Activated CD4-positive, alpha-beta T cell treated with anti-CD3 and anti-CD28 coated beads, Interleukin-2, amount 10 ng/mL, durations not matched to agents 24 days and 14 days (primary cell): Measurements from ENCODE around the gene ADH7. TPM values are rescaled to one million over a fixed set of nuclear protein-coding genes. Genes with fewer than 3 reads are reported as not detected.
A peak's percentile ranks its signal among the peaks of the same experiment; 100 is the strongest.

Source experiments
- DNase-seq: peaks from one replicate; pipeline ENCODE4 v3.0.0; 2022
- H3K27ac Mint-ChIP-seq: one replicate; pipeline ENCODE4 v1.8.0; 2022; ENCODE audit warnings: mild to moderate bottlenecking, mixed read lengths
- H3K27me3 Mint-ChIP-seq: one replicate; pipeline ENCODE4 v1.8.0; 2022; ENCODE audit warnings: mixed read lengths
- H3K36me3 Mint-ChIP-seq: one replicate; pipeline ENCODE4 v1.8.0; 2022; ENCODE audit warnings: low read depth, mild to moderate bottlenecking, mixed read lengths
- H3K4me1 Mint-ChIP-seq: one replicate; pipeline ENCODE4 v1.8.0; 2021; ENCODE audit warnings: mixed read lengths
- H3K4me3 Mint-ChIP-seq: one replicate; pipeline ENCODE4 v1.8.0; 2022; ENCODE audit warnings: mild to moderate bottlenecking, moderate library complexity, mixed read lengths
- H3K9me3 Mint-ChIP-seq: one replicate; pipeline ENCODE4 v1.8.0; 2021; ENCODE audit warnings: mixed read lengths
- intact Hi-C: fragments of 100-400 bp; cut with micrococcal nuclease; formaldehyde crosslinking; loops from one replicate; pipeline ENCODE4 v1.15.1; 2023
- total RNA-seq: library from RNA; stranded (reverse); gene quantifications from 2 replicates; pipeline ENCODE4 v1.2.3, GENCODE V29; 2022

Gene ADH7
- total RNA-seq, result not detected in 2 replicates

DNA sequence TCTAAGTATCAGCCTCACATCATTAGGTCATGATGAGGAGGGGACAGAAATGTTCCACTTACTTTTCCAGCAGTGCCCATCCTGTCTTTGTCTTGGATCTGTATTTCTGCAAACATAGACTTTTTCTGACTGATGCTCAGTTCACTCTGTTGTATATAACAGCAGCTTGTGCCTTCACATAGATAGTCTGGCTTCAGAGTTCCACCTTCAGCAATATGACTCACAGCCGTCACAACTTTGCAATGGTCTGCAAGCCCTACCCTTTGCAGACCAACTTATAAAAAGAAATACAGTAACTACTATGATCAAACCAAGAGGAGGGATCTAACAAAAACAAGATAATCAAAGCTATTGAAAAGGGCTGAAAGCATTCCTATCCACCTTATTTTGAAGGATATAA is at the start of gene ADH7:
ADH7 (minus strand) TSS at position 189 of the 400 bp plus-strand sequence; CDS start at position 80, 109 bp downstream.
- Mint-ChIP-seq H3K27ac (no peak within 1 kb of the TSS), H3K27me3 (peaks cover 3% of the 10 kb centered on the region), H3K4me1 (no peaks in the 10 kb centered on the region), H3K36me3 (no peaks in the 10 kb centered on the region), H3K4me3 (no peak within 1 kb of the TSS), H3K9me3 (no peaks in the 10 kb centered on the region)
- intact Hi-C loops, result no loop called here
- no peak for DNase-seq

DNA sequence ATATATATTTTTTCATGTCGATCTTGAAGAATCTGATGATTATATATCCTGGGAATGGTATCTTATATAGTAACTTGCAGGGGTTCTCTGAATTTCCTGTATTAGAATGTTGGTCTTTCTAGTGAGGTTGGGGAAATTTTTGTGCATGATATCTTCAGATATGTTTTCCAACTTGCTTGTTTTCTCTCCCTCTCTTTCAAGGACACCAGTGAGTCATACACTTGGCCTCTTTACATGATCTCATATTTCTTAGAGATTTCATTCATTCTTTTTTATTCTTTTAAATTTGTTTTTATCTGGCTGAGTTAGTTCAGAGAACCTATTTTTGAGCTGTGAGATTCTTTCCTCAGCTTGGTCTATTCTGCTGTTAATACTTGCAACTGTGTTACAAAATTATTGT is 48.5 kb upstream of the ADH7 start:
- Mint-ChIP-seq H3K4me3 (no peak overlapping the region), H3K36me3 (no peaks in the 10 kb centered on the region), H3K4me1 (no peaks in the 10 kb centered on the region), H3K9me3 (peaks cover 27% of the 10 kb centered on the region), H3K27me3 (peaks cover 5% of the 10 kb centered on the region), H3K27ac (no peak overlapping the region)
- intact Hi-C loops, result no loop called here
- DNase-seq, result no peak

GRCh38 chr4:99473131-99473530 is 38.0 kb upstream of the ADH7 start:
- DNase-seq, result no peak
- Mint-ChIP-seq H3K27me3 (peaks cover 8% of the 10 kb centered on the region), H3K27ac (no peak overlapping the region), H3K9me3 (no peaks in the 10 kb centered on the region), H3K4me1 (no peaks in the 10 kb centered on the region), H3K36me3 (no peaks in the 10 kb centered on the region), H3K4me3 (no peak overlapping the region)
- intact Hi-C loops, result no loop called here

GRCh38 chr4:99471896-99472295 is 36.8 kb upstream of the ADH7 start:
- Mint-ChIP-seq H3K27me3 (peaks cover 14% of the 10 kb centered on the region), H3K4me1 (no peaks in the 10 kb centered on the region), H3K4me3 (no peak overlapping the region), H3K27ac (no peak overlapping the region), H3K36me3 (no peaks in the 10 kb centered on the region), H3K9me3 (no peaks in the 10 kb centered on the region)
- no peak for DNase-seq
- intact Hi-C loops, result no loop called here

GRCh38 chr4:99471349-99471748 is 36.2 kb upstream of the ADH7 start:
- Mint-ChIP-seq H3K4me1 (no peaks in the 10 kb centered on the region), H3K9me3 (no peaks in the 10 kb centered on the region), H3K36me3 (no peaks in the 10 kb centered on the region), H3K27ac (no peak overlapping the region), H3K4me3 (no peak overlapping the region), H3K27me3 (peaks cover 14% of the 10 kb centered on the region)
- DNase-seq, result no peak
- intact Hi-C loops, result no loop called here

DNA sequence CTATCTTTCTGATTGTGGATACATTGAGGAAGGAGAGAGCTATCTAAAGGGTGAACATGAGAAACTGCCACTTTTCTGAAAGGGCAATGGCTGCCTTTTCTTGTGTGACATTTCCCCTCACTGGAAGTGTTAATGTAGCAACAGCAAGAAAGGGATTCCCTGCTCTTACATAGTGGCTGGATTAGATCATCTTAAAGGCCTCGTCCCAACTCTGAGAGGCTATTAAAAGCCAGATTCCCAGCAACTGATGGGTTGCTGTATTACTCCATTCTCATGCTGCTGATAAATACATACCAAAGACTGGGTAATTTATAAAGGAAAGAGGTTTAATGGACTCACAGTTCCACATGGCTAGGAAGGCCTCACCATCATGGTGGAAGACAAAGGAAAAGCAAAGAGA is 33.7 kb upstream of the ADH7 start:
- no peak overlapping the region for H3K27ac Mint-ChIP-seq

GRCh38 chr4:99467887-99468286 is 32.7 kb upstream of the ADH7 start:
- DNase-seq, result no peak
- no peak overlapping the region for H3K4me3 Mint-ChIP-seq
- intact Hi-C loops, result loop anchor here (10.0 kb wide), 1 partner anchor 337 kb away; no protein-coding TSS in a partner anchor
- no peak overlapping the region for H3K27ac Mint-ChIP-seq
- H3K9me3 Mint-ChIP-seq, result no peaks in the 10 kb centered on the region
- H3K36me3 Mint-ChIP-seq, result no peaks in the 10 kb centered on the region
- no peaks in the 10 kb centered on the region for H3K4me1 Mint-ChIP-seq
- H3K27me3 Mint-ChIP-seq, result peaks cover 17% of the 10 kb centered on the region

More for the DNA sequence above, 33.7 kb upstream of the ADH7 start:
- intact Hi-C loops, result loop anchor here (10.0 kb wide), 1 partner anchor 336 kb away; no protein-coding TSS in a partner anchor
- H3K4me1 Mint-ChIP-seq, result no peaks in the 10 kb centered on the region
- peaks cover 14% of the 10 kb centered on the region for H3K27me3 Mint-ChIP-seq
- no peak overlapping the region for H3K4me3 Mint-ChIP-seq
- no peak for DNase-seq
- H3K9me3 Mint-ChIP-seq, result no peaks in the 10 kb centered on the region
- no peaks in the 10 kb centered on the region for H3K36me3 Mint-ChIP-seq

DNA sequence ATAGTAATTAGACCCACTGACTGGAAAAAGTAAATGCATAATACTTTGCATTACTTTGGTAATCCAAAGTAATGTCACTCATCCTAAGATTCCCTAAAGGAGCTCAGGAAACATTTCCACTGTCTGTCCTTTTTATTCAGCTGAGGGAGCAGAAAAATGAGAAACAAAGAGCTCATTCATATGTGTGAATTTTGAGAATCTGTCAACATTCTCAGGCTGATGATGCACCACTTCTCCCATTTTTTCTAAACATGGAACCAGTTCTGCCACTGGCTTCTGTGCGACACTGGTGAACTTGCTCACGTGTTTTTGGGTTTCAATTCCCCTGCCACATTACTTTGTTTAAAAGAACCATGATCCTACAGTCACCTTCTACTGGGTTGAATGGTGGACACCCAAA is 28.4 kb upstream of the ADH7 start:
- Mint-ChIP-seq H3K4me3 (no peak overlapping the region), H3K27me3 (peaks cover 23% of the 10 kb centered on the region), H3K9me3 (no peaks in the 10 kb centered on the region), H3K36me3 (no peaks in the 10 kb centered on the region), H3K27ac (no peak overlapping the region), H3K4me1 (no peaks in the 10 kb centered on the region)
- DNase-seq, result no peak
- intact Hi-C loops, result loop anchor here (1.0 to 10.0 kb wide), 3 partner anchors 341 to 466 kb away; partner anchors contain the start of gene METAP1

DNA sequence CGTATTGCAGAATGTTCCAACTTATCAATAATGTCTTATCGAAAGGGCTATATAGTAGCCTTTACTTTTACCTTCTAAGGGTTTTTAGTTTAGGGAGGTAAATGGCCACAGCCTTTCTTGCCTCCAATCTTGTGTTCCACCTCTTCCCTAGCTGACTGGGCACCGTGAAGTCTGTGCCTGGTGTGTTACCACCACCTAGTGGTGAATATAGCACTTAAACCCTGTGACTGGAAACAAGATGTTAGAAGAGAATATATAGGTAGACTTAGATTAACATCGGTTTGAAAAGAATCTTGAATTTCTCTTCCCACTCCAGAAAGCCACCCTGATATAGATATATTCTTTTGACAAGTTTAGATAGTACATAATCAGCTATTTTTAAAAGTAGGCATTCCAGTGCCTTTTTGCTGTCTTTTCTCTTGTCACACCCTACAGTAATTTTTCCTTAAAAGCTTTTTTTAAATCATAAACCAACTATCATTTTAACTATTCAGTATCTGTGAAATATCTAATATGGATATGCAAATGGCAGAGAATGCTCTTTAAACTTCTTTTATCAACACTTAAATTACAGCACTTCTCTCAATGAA is 27.8 kb upstream of the ADH7 start:
- peak; percentile 82 for DNase-seq
- Mint-ChIP-seq H3K4me1 (no peaks in the 10 kb centered on the region), H3K36me3 (no peaks in the 10 kb centered on the region), H3K27me3 (peaks cover 22% of the 10 kb centered on the region), H3K9me3 (no peaks in the 10 kb centered on the region), H3K4me3 (no peak overlapping the region), H3K27ac (no peak overlapping the region)
- intact Hi-C loops, result loop anchor here (1.0 to 10.0 kb wide), 3 partner anchors 342 to 466 kb away; partner anchors contain the start of gene METAP1

- peaks cover 21% of the 10 kb centered on the region for H3K27me3 Mint-ChIP-seq
- intact Hi-C loops, result loop anchor here (5.0 to 10.0 kb wide), 2 partner anchors 343 to 465 kb away; partner anchors contain the start of gene METAP1
- DNase-seq, result no peak
- no peaks in the 10 kb centered on the region for H3K9me3 Mint-ChIP-seq
- no peaks in the 10 kb centered on the region for H3K4me1 Mint-ChIP-seq
- no peak overlapping the region for H3K27ac Mint-ChIP-seq
- no peaks in the 10 kb centered on the region for H3K36me3 Mint-ChIP-seq
- no peak overlapping the region for H3K4me3 Mint-ChIP-seq
These were observed 26.7 kb upstream of the ADH7 start for GRCh38 chr4:99461623-99462401.

DNA sequence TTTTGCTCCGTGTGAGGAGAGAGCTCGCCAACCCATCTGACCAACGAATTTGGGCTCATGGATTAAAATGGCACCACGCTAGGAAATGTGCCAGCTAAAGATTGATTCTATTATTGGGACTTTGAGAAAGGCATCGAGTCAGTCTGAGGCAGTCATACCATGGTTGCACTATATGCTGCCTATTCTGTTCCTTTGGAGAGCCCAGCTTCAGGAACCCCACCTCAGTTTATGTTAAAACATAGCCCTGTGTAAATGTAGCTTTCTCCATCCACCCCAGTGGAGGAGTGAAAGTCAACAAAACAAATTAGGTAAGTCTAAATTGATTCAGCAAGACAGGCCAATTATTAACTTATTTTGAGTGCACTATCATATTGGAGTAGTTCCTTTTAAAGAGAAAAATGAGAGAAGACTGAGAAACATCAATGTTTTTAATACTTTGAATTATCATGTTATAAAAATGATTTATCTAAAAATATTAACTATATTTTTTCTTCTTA is 24.5 kb upstream of the ADH7 start:
- no peak for DNase-seq
- no peaks in the 10 kb centered on the region for H3K36me3 Mint-ChIP-seq
- H3K4me3 Mint-ChIP-seq, result no peak overlapping the region
- peaks cover 20% of the 10 kb centered on the region for H3K27me3 Mint-ChIP-seq
- intact Hi-C loops, result loop anchor here (5.0 to 10.0 kb wide), 2 partner anchors 345 to 462 kb away; partner anchors contain the start of gene METAP1
- H3K9me3 Mint-ChIP-seq, result no peaks in the 10 kb centered on the region
- no peak overlapping the region for H3K27ac Mint-ChIP-seq
- H3K4me1 Mint-ChIP-seq, result no peaks in the 10 kb centered on the region

DNA sequence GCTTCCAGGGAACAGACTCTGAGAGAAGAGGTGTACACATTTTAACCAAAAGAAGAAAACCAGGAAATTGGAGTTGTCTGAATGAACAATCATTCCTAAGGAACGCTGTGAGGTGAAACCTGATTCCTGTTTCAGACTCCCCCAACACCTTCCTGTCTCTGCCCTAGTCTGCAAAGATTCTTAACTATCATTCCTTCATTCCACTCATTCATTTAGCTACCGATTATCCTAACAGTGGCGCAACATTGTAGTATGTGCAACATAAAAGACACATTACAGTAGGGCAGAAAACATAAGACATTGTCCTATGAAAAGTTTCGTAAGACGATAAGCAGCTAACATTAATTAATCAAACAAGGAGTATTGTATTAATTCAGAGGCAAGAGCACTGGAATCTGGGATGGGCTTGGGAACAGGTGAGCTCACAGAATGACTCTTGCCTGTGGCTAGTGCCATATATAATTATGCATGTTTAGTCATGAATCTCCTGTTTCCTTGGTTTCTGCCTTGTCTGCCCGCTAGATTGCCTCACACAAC is 23.8 kb upstream of the ADH7 start:
- H3K9me3 Mint-ChIP-seq, result no peaks in the 10 kb centered on the region
- no peak overlapping the region for H3K4me3 Mint-ChIP-seq

GRCh38 chr4:99457676-99458075 is 22.5 kb upstream of the ADH7 start:
- DNase-seq, result no peak
- Mint-ChIP-seq H3K4me3 (no peak overlapping the region), H3K9me3 (peaks cover 6% of the 10 kb centered on the region), H3K36me3 (no peaks in the 10 kb centered on the region), H3K27me3 (peaks cover 16% of the 10 kb centered on the region), H3K4me1 (no peaks in the 10 kb centered on the region), H3K27ac (no peak overlapping the region)
- intact Hi-C loops, result no loop called here

More for the DNA sequence above, 23.8 kb upstream of the ADH7 start:
- peaks cover 20% of the 10 kb centered on the region for H3K27me3 Mint-ChIP-seq
- no peaks in the 10 kb centered on the region for H3K4me1 Mint-ChIP-seq
- no peak for DNase-seq
- intact Hi-C loops, result no loop called here
- H3K36me3 Mint-ChIP-seq, result no peaks in the 10 kb centered on the region
- no peak overlapping the region for H3K27ac Mint-ChIP-seq

GRCh38 chr4:99457270-99457669 is 22.1 kb upstream of the ADH7 start:
- H3K4me3 Mint-ChIP-seq, result no peak overlapping the region
- H3K9me3 Mint-ChIP-seq, result peaks cover 9% of the 10 kb centered on the region
- intact Hi-C loops, result no loop called here
- no peak for DNase-seq
- no peak overlapping the region for H3K27ac Mint-ChIP-seq
- no peaks in the 10 kb centered on the region for H3K4me1 Mint-ChIP-seq
- H3K36me3 Mint-ChIP-seq, result no peaks in the 10 kb centered on the region
- H3K27me3 Mint-ChIP-seq, result peaks cover 16% of the 10 kb centered on the region
